CD4-positive, alpha-beta memory T cell (primary cell): ENCODE data around the gene GYG1. TPM values are rescaled to one million over a fixed set of nuclear protein-coding genes. Genes with fewer than 3 reads are reported as not detected.

ENCODE experiments used
- CTCF ChIA-PET: fragments of 350-600 bp; sonication (Branson Sonifier 250); formaldehyde crosslinking; loops from one replicate; lab custom pipeline; 2021; ENCODE audit warnings: inconsistent platforms; ENCODE audit not compliant: partially characterized antibody; lab: Charles Lee
- POLR2A ChIA-PET: fragments of 350-600 bp; sonication (Branson Sonifier 250); formaldehyde crosslinking; loops from one replicate; lab custom pipeline; 2021; ENCODE audit not compliant: partially characterized antibody; lab: Charles Lee
- DNase-seq, 5 donors: peaks; one replicate each; pipeline versions ENCODE4 v3.0.0 to v3.0.0-alpha.2; 2020 to 2022; ENCODE audit warnings: mixed read lengths in 1 of 5
- H3K27ac ChIP-seq: one replicate; pipeline ENCODE4 v1.7.0; 2013; ENCODE audit warnings: low read depth, low read length
- H3K27me3 ChIP-seq: 2 replicates; pipeline ENCODE4 v1.7.0; 2013; ENCODE audit warnings: mild to moderate bottlenecking, low read length, moderate library complexity; ENCODE audit not compliant: insufficient read depth
- H3K36me3 ChIP-seq: 2 replicates; pipeline ENCODE4 v1.7.0; 2013; ENCODE audit warnings: mild to moderate bottlenecking, low read length, moderate library complexity; ENCODE audit not compliant: insufficient read depth
- H3K4me1 ChIP-seq: 2 replicates; pipeline ENCODE4 v1.7.0; 2013; ENCODE audit warnings: mild to moderate bottlenecking, low read length, moderate library complexity; ENCODE audit not compliant: insufficient read depth
- H3K4me3 ChIP-seq, 2 donors: one replicate each; pipeline ENCODE4 v1.7.0; 2013; ENCODE audit warnings: low read length in 2 of 2, mild to moderate bottlenecking in 1 of 2
- H3K9me3 ChIP-seq, 2 donors: one replicate each; pipeline ENCODE4 v1.7.0; 2013; ENCODE audit warnings: low read length in 2 of 2, control low read depth in 1 of 2; ENCODE audit not compliant: control insufficient read depth in 1 of 2
- H3K27ac Mint-ChIP-seq, 7 donors: one replicate each; pipeline ENCODE4 v1.8.0; 2020 to 2021; ENCODE audit warnings: mixed read lengths in 7 of 7, mild to moderate bottlenecking in 6 of 7, inconsistent platforms in 3 of 7, moderate library complexity in 3 of 7
- H3K27me3 Mint-ChIP-seq, 2 donors: one replicate each; pipeline ENCODE4 v1.8.0; 2020 to 2021; ENCODE audit warnings: mixed read lengths in 2 of 2
- H3K36me3 Mint-ChIP-seq, 2 donors: one replicate each; pipeline ENCODE4 v1.8.0; 2020 to 2021; ENCODE audit warnings: mixed read lengths in 2 of 2, inconsistent platforms in 1 of 2, mild to moderate bottlenecking in 1 of 2
- H3K4me1 Mint-ChIP-seq, 4 donors: one replicate each; pipeline ENCODE4 v1.8.0; 2020 to 2021; ENCODE audit warnings: mixed read lengths in 4 of 4, mild to moderate bottlenecking in 1 of 4
- H3K4me3 Mint-ChIP-seq, 8 donors: one replicate each; pipeline ENCODE4 v1.8.0; 2020 to 2021; ENCODE audit warnings: mixed read lengths in 8 of 8, mild to moderate bottlenecking in 7 of 8, moderate library complexity in 6 of 8, inconsistent platforms in 3 of 8
- H3K9me3 Mint-ChIP-seq, 8 donors: one replicate each; pipeline ENCODE4 v1.8.0; 2020 to 2021; ENCODE audit warnings: mixed read lengths in 8 of 8, mild to moderate bottlenecking in 5 of 8, inconsistent platforms in 3 of 8, moderate library complexity in 1 of 8
- intact Hi-C: fragments of 100-400 bp; cut with micrococcal nuclease; formaldehyde crosslinking; loops from one replicate; pipeline ENCODE4 v1.15.1; 2023
- polyA plus RNA-seq, 2 donors: library from polyadenylated mRNA; unstranded; fragments of 300-500 nt; fragmentation: Illumina TruSeq; gene quantifications; one replicate each; pipeline ENCODE4 v1.2.3, GENCODE V29; 2021
- total RNA-seq, 2 experiments: library from RNA; stranded (reverse); gene quantifications; one replicate each; pipeline ENCODE4 v1.2.3, GENCODE V29; 2021

The GYG1 gene
- total and polyA plus RNA-seq, 4 experiments from 2014 or later, result 20.9 to 54.9 (median 29.2) TPM

GRCh38 chr3:149021830-149022229, 30.5 kb downstream of the GYG1 start:
- H3K9me3 Mint-ChIP-seq, result no peaks in the 10 kb centered on the region
- H3K27ac Mint-ChIP-seq, result peak overlapping the region in 3 of 7 donors; percentile 7 to 56 (median 7)
- no peak for DNase-seq
- peaks cover 31% of the 10 kb centered on the region for H3K36me3 ChIP-seq
- H3K27me3 Mint-ChIP-seq, result no peaks in the 10 kb centered on the region
- H3K9me3 ChIP-seq, result no peaks in the 10 kb centered on the region
- CTCF ChIA-PET, result interaction anchor here (1.1 kb wide), 1 partner anchor 9 kb away, joined by 3 read pairs; no protein-coding TSS in a partner anchor
- no peak overlapping the region for H3K27ac ChIP-seq
- H3K27me3 ChIP-seq, result no peaks in the 10 kb centered on the region
- no peak overlapping the region for H3K4me3 Mint-ChIP-seq
- POLR2A ChIA-PET, result interaction anchor here (1.0 to 1.1 kb wide), 2 partner anchors 10 to 30 kb away, joined by 3 read pairs; no protein-coding TSS in a partner anchor
- H3K4me3 ChIP-seq, result no peak overlapping the region
- intact Hi-C loops, result no loop called here
- H3K36me3 Mint-ChIP-seq, result peaks cover 49 to 66% of the 10 kb centered on the region in 2 donors
- H3K4me1 Mint-ChIP-seq, result peaks cover 4 to 26% (median 11%) of the 10 kb centered on the region in 4 donors
- H3K4me1 ChIP-seq, result no peaks in the 10 kb centered on the region

- Histone ChIP-seq H3K36me3 (peaks cover 31% of the 10 kb centered on the region), H3K9me3 (no peaks in the 10 kb centered on the region), H3K27me3 (no peaks in the 10 kb centered on the region), H3K27ac (no peak overlapping the region), H3K4me3 (no peak overlapping the region), H3K4me1 (no peaks in the 10 kb centered on the region)
- Mint-ChIP-seq H3K4me3 (no peak overlapping the region), H3K9me3 (no peaks in the 10 kb centered on the region), H3K36me3 (peaks cover 45 to 71% of the 10 kb centered on the region in 2 donors), H3K27me3 (no peaks in the 10 kb centered on the region), H3K4me1 (peaks cover 4 to 20% (median 8%) of the 10 kb centered on the region in 4 donors), H3K27ac (no peak overlapping the region)
- ChIA-PET CTCF (no interaction called here), POLR2A (no interaction called here)
- intact Hi-C loops, result no loop called here
- DNase-seq, result no peak
These were observed 32.6 kb downstream of the GYG1 start for GRCh38 chr3:149023951-149024350.

GRCh38 chr3:149026718-149027117, 35.4 kb downstream of the GYG1 start:
- H3K4me3 Mint-ChIP-seq, result no peak overlapping the region
- H3K27ac ChIP-seq, result no peak overlapping the region
- peaks cover 28% of the 10 kb centered on the region for H3K36me3 ChIP-seq
- peaks cover 47 to 63% of the 10 kb centered on the region in 2 donors for H3K36me3 Mint-ChIP-seq
- H3K27me3 ChIP-seq, result no peaks in the 10 kb centered on the region
- H3K9me3 ChIP-seq, result no peaks in the 10 kb centered on the region
- ChIA-PET CTCF (interaction anchor here (0.8 kb wide), 1 partner anchor 78 kb away, joined by 3 read pairs; no protein-coding TSS in a partner anchor), POLR2A (no interaction called here)
- peak overlapping the region in 5 of 7 donors; percentile 3 to 83 (median 19) for H3K27ac Mint-ChIP-seq
- H3K4me1 ChIP-seq, result no peaks in the 10 kb centered on the region
- DNase-seq, result no peak
- H3K27me3 Mint-ChIP-seq, result no peaks in the 10 kb centered on the region
- H3K9me3 Mint-ChIP-seq, result no peaks in the 10 kb centered on the region
- H3K4me3 ChIP-seq, result no peak overlapping the region
- intact Hi-C loops, result no loop called here
- no peaks in the 10 kb centered on the region for H3K4me1 Mint-ChIP-seq

- Mint-ChIP-seq H3K36me3 (peaks cover 21 to 29% of the 10 kb centered on the region in 2 donors), H3K4me3 (no peak overlapping the region), H3K27me3 (no peaks in the 10 kb centered on the region), H3K9me3 (no peaks in the 10 kb centered on the region), H3K27ac (no peak overlapping the region), H3K4me1 (no peaks in the 10 kb centered on the region)
- Histone ChIP-seq H3K4me3 (no peak overlapping the region), H3K36me3 (peaks cover 5% of the 10 kb centered on the region), H3K9me3 (no peaks in the 10 kb centered on the region), H3K27ac (no peak overlapping the region), H3K4me1 (no peaks in the 10 kb centered on the region), H3K27me3 (no peaks in the 10 kb centered on the region)
- DNase-seq, result no peak
- intact Hi-C loops, result no loop called here
- POLR2A ChIA-PET, result no interaction called here
- CTCF ChIA-PET, result interaction anchor here (1.0 kb wide), 1 partner anchor 9 kb away, joined by 3 read pairs; no protein-coding TSS in a partner anchor
These were observed 39.8 kb downstream of the GYG1 start for GRCh38 chr3:149031096-149031495.

GRCh38 chr3:149037684-149038083, 46.3 kb downstream of the GYG1 start:
- peaks cover 14 to 31% of the 10 kb centered on the region in 2 donors for H3K36me3 Mint-ChIP-seq
- no peaks in the 10 kb centered on the region for H3K27me3 Mint-ChIP-seq
- peak overlapping the region in 1 of 7 donors; percentile 35 for H3K27ac Mint-ChIP-seq
- Histone ChIP-seq H3K27me3 (no peaks in the 10 kb centered on the region), H3K27ac (no peak overlapping the region), H3K4me3 (no peak overlapping the region), H3K4me1 (peaks cover 3% of the 10 kb centered on the region), H3K9me3 (no peaks in the 10 kb centered on the region), H3K36me3 (no peaks in the 10 kb centered on the region)
- intact Hi-C loops, result no loop called here
- POLR2A ChIA-PET, result no interaction called here
- no peaks in the 10 kb centered on the region for H3K9me3 Mint-ChIP-seq
- H3K4me3 Mint-ChIP-seq, result no peak overlapping the region
- H3K4me1 Mint-ChIP-seq, result peaks cover 1 to 6% (median 4%) of the 10 kb centered on the region in 4 donors
- no peak for DNase-seq
- CTCF ChIA-PET, result no interaction called here

- Histone ChIP-seq H3K4me3 (no peak overlapping the region), H3K27me3 (no peaks in the 10 kb centered on the region), H3K9me3 (no peaks in the 10 kb centered on the region), H3K36me3 (no peaks in the 10 kb centered on the region), H3K4me1 (peaks cover 9% of the 10 kb centered on the region), H3K27ac (no peak overlapping the region)
- Mint-ChIP-seq H3K4me3 (no peak overlapping the region), H3K27me3 (no peaks in the 10 kb centered on the region), H3K9me3 (no peaks in the 10 kb centered on the region), H3K27ac (no peak overlapping the region), H3K4me1 (peaks cover 6 to 12% (median 9%) of the 10 kb centered on the region in 4 donors), H3K36me3 (peaks cover 12 to 31% of the 10 kb centered on the region in 2 donors)
- POLR2A ChIA-PET, result no interaction called here
- CTCF ChIA-PET, result no interaction called here
- intact Hi-C loops, result no loop called here
- DNase-seq, result no peak
These were observed 47.0 kb downstream of the GYG1 start for GRCh38 chr3:149038322-149038721.

GRCh38 chr3:149042789-149043386, 51.5 kb downstream of the GYG1 start:
- peaks cover 11 to 17% (median 12%) of the 10 kb centered on the region in 4 donors for H3K4me1 Mint-ChIP-seq
- CTCF ChIA-PET, result no interaction called here

More at GRCh38 chr3:149042789-149043386, 51.5 kb downstream of the GYG1 start:
- Mint-ChIP-seq H3K4me3 (no peak overlapping the region), H3K36me3 (peaks cover 16 to 39% of the 10 kb centered on the region in 2 donors), H3K27ac (peak overlapping the region in 4 of 7 donors; percentile 3 to 73 (median 12)), H3K27me3 (no peaks in the 10 kb centered on the region), H3K9me3 (no peaks in the 10 kb centered on the region)
- Histone ChIP-seq H3K27me3 (no peaks in the 10 kb centered on the region), H3K9me3 (no peaks in the 10 kb centered on the region), H3K36me3 (peaks cover 3% of the 10 kb centered on the region), H3K27ac (no peak overlapping the region), H3K4me3 (no peak overlapping the region), H3K4me1 (peaks cover 11% of the 10 kb centered on the region)
- intact Hi-C loops, result no loop called here
- no peak for DNase-seq
- POLR2A ChIA-PET, result interaction anchor here (0.6 to 1.1 kb wide), 2 partner anchors 51 to 185 kb away, joined by 3 to 4 read pairs; no protein-coding TSS in a partner anchor
